K562 (cell line): ENCODE results near the gene CNGA3. TPM values are rescaled to one million over a fixed set of nuclear protein-coding genes. Genes with fewer than 3 reads are reported as not detected.

Experiments used
- ATAC-seq: fragments of 200-7000 bp; cut with Tn5 transposase; 3 replicates; pipeline ENCODE4 v1.9.1; 2020; ENCODE audit warnings: moderate library complexity
- BruUV-seq: library from RNA; stranded (reverse); fragments of 400-500 nt; replicated peaks from 2 replicates; lab custom pipeline; 2021; lab: Mats Ljungman, UMichigan
- CTCF ChIA-PET: fragments of 300-600 bp; formaldehyde crosslinking; extraction: SDS; loops from one replicate; lab custom pipeline; 2021; ENCODE audit warnings: low intra/inter-chr PET ratio; lab: Yijun Ruan, JAX
- POLR2A ChIA-PET: fragments of 300-600, 350-650 bp; sonication (Branson Sonifier 250); formaldehyde crosslinking; extraction: SDS; loops from one replicate; lab custom pipeline; 2021; ENCODE audit warnings: antibody characterized with exemption, inconsistent platforms; lab: Yijun Ruan, JAX
- DNase-seq, 4 experiments: peaks; one replicate each; pipeline versions ENCODE4 v3.0.0 to v3.0.0-alpha.2; 2011 to 2018; ENCODE audit warnings: low spot score in 3 of 4, mixed read lengths in 3 of 4; ENCODE audit errors: extremely low read depth in 1 of 4
- FAIRE-seq: peaks from 2 replicates; lab custom pipeline; 2011; peaks lifted over from hg19 to GRCh38; lab: Jason Lieb, UNC
- H2AFZ ChIP-seq: 2 replicates; pipeline ENCODE4 v1.6.0; 2011; ENCODE audit warnings: low read depth, low read length, control low read depth, inconsistent platforms
- H3K27ac ChIP-seq: fragments of 200-600 bp; 3 replicates; pipeline ENCODE4 v1.8.0; 2011; ENCODE audit warnings: low read depth, mild to moderate bottlenecking, control low read depth, inconsistent platforms, low read length, moderate library complexity, mixed read lengths; ENCODE audit errors: extremely low read depth
- H3K27me3 ChIP-seq, 2 experiments: fragments of 300-600 bp in 1 of 2; 2 replicates in 1 of 2; 3 replicates in 1 of 2; pipeline versions ENCODE4 v1.6.0 to v1.8.0; 2011; ENCODE audit warnings: inconsistent platforms in 2 of 2, low read length in 2 of 2, mild to moderate bottlenecking in 1 of 2, mixed read lengths in 1 of 2, moderate library complexity in 1 of 2; ENCODE audit not compliant: control insufficient read depth in 2 of 2, insufficient read depth in 2 of 2
- H3K36me3 ChIP-seq: fragments of 300-600 bp; 3 replicates; pipeline ENCODE4 v1.8.0; 2011; ENCODE audit warnings: mild to moderate bottlenecking, low read length, inconsistent platforms; ENCODE audit not compliant: control insufficient read depth, insufficient read depth
- H3K4me1 ChIP-seq, 2 experiments: fragments of 200-600 bp in 1 of 2; replicated peaks in 1 of 2; 2 replicates in 1 of 2; 3 replicates in 1 of 2; pipeline versions ENCODE4 v1.5.1 to v1.8.0; 2011; ENCODE audit warnings: inconsistent platforms in 2 of 2, low read length in 2 of 2, mild to moderate bottlenecking in 1 of 2, mixed read lengths in 1 of 2, moderate library complexity in 1 of 2; ENCODE audit not compliant: control insufficient read depth in 2 of 2, insufficient read depth in 2 of 2
- H3K4me2 ChIP-seq: 2 replicates; pipeline ENCODE4 v1.6.1; 2011; ENCODE audit warnings: low read length, control low read depth, inconsistent platforms, mixed read lengths; ENCODE audit not compliant: insufficient read depth
- H3K4me3 ChIP-seq: fragments of 200-600 bp; sonication (generic), shearing (Covaris generic); 2 replicates; pipeline ENCODE4 v1.5.1; 2016; ENCODE audit warnings: control low read depth, inconsistent platforms
- H3K79me2 ChIP-seq: fragments of 200-600 bp; 3 replicates; pipeline ENCODE4 v1.8.0; 2011; ENCODE audit warnings: low read length, inconsistent platforms; ENCODE audit not compliant: control insufficient read depth, insufficient read depth
- H3K9ac ChIP-seq, 2 experiments: 2 replicates each; pipeline versions ENCODE4 v1.6.0 to v1.6.1; 2011; ENCODE audit warnings: low read depth in 2 of 2, low read length in 2 of 2, control low read depth in 1 of 2, inconsistent platforms in 1 of 2, mild to moderate bottlenecking in 1 of 2, mixed read lengths in 1 of 2; ENCODE audit not compliant: insufficient read depth in 1 of 2
- H3K9me1 ChIP-seq: one replicate; pipeline ENCODE4 v1.6.0; 2011; ENCODE audit warnings: inconsistent platforms, mild to moderate bottlenecking, low read length, moderate library complexity; ENCODE audit not compliant: control insufficient read depth, insufficient read depth
- H3K9me3 ChIP-seq: replicated peaks from 2 replicates; pipeline ENCODE4 v1.5.1; 2011; ENCODE audit warnings: low read depth, low read length, inconsistent platforms; ENCODE audit not compliant: control insufficient read depth, insufficient read depth
- H4K20me1 ChIP-seq: replicated peaks from 2 replicates; pipeline ENCODE4 v1.6.1; 2011; ENCODE audit warnings: low read length, inconsistent platforms, mixed read lengths; ENCODE audit not compliant: control insufficient read depth, insufficient read depth
- CSDE1 ChIP-seq, 2 experiments: fragments of 450-650 bp; IDR thresholded peaks; 2 replicates each; pipeline ENCODE4 v1.6.1; 2016; ENCODE audit warnings: mild to moderate bottlenecking in 1 of 2
- CTCF ChIP-seq, 3 experiments: IDR thresholded peaks in 2 of 3; conservative IDR thresholded peaks in 1 of 3; 2 replicates each; pipeline ENCODE4 v1.5.1; 2011 to 2012; ENCODE audit warnings: low read length in 3 of 3, mild to moderate bottlenecking in 3 of 3, control low read depth in 2 of 3, improper control_type of control experiment in 1 of 3, inconsistent platforms in 1 of 3, low read depth in 1 of 3, mixed read lengths in 1 of 3, moderate library complexity in 1 of 3; ENCODE audit not compliant: insufficient read depth in 2 of 3
- CTCFL ChIP-seq: IDR thresholded peaks from 2 replicates; pipeline ENCODE4 v1.6.1; 2011; ENCODE audit warnings: borderline replicate concordance, low read depth, mild to moderate bottlenecking, moderate library complexity, low read length; ENCODE audit not compliant: insufficient read depth, poor library complexity, severe bottlenecking
- DNMT1 ChIP-seq: fragments of 450-650 bp; IDR thresholded peaks from 2 replicates; pipeline ENCODE4 v1.6.1; 2016; ENCODE audit warnings: antibody characterized with exemption, mild to moderate bottlenecking
- GTF2B ChIP-seq: IDR thresholded peaks from 2 replicates; pipeline ENCODE4 v1.6.1; 2011; ENCODE audit not compliant: insufficient read length; ENCODE audit errors: extremely low read depth
- MIER1 ChIP-seq: fragments of 450-650 bp; IDR thresholded peaks from 2 replicates; pipeline ENCODE4 v1.6.1; 2016; ENCODE audit warnings: antibody characterized with exemption, mild to moderate bottlenecking, low read depth
- NFATC3 ChIP-seq: fragments of 450-650 bp; IDR thresholded peaks from 2 replicates; pipeline ENCODE4 v1.6.1; 2017; ENCODE audit warnings: mild to moderate bottlenecking
- RB1 ChIP-seq: fragments of 450-650 bp; IDR thresholded peaks from 2 replicates; pipeline ENCODE4 v1.6.1; 2017; ENCODE audit warnings: low read depth, mild to moderate bottlenecking
- SMAD4 ChIP-seq: fragments of 250-450 bp; sonication (Bioruptor Pico); conservative IDR thresholded peaks from 2 replicates; pipeline ENCODE4 v1.8.0; 2021; ENCODE audit warnings: inconsistent platforms, mild to moderate bottlenecking, moderate library complexity
- SMC3 ChIP-seq: conservative IDR thresholded peaks from 2 replicates; pipeline ENCODE4 v1.6.1; 2011; ENCODE audit warnings: low read depth, low read length, improper control_type of control experiment; ENCODE audit not compliant: insufficient read depth
- ZC3H4 ChIP-seq: sonication (generic); formaldehyde crosslinking; IDR thresholded peaks from 2 replicates; pipeline ENCODE4 v1.9.0; 2021; ENCODE audit warnings: missing genetic modification reagents, borderline replicate concordance
- ZHX1 ChIP-seq: fragments of 150-350 bp; conservative IDR thresholded peaks from 2 replicates; pipeline ENCODE4 v1.6.1; 2014; ENCODE audit warnings: low read length
- ZNF3 ChIP-seq: fragments of 250-450 bp; sonication (Bioruptor Pico); IDR thresholded peaks from 2 replicates; pipeline ENCODE4 v1.5.0; 2021; ENCODE audit warnings: mild to moderate bottlenecking, moderate library complexity
- WGBS: fragments of 100-300 bp; shearing (Covaris generic); methylation state at CpG from one replicate; pipeline ENCODE4 v1.1.6; 2016; ENCODE audit warnings: low coverage, mixed read lengths; ENCODE audit not compliant: insufficient coverage; ENCODE audit errors: missing lambda C conversion rate; 5-methylcytosine and 5-hydroxymethylcytosine counted together
- in situ Hi-C: fragments of 300-500 bp; cut with MboI; formaldehyde crosslinking; loops from 4 replicates; pipeline ENCODE4 v1.15.0; 2018; ENCODE audit warnings: inconsistent platforms, mixed read lengths
- intact Hi-C: fragments of 100-400 bp; cut with micrococcal nuclease; formaldehyde crosslinking; loops from 2 replicates; pipeline ENCODE4 v1.14.2; 2022
- polyA plus RNA-seq, 8 experiments: library from polyadenylated mRNA; depleted of rRNA in 4 of 8; stranded (reverse) in 5 of 8; unstranded in 3 of 8; fragments of >200 nt; fragmentation: Nextera tagmentation in 2 of 8; fragmentation: Illumina TruSeq in 1 of 8; extraction: Ambion mirVana in 2 of 8; extraction: Trizol in 1 of 8; gene quantifications; 2 replicates each; pipeline versions ENCODE4 v1.2.1 to v1.2.3, GENCODE V29; 2011 to 2014; ENCODE audit warnings: inconsistent platforms in 1 of 8, missing spikeins in 1 of 8
- total RNA-seq, 7 experiments: library from RNA; depleted of rRNA in 6 of 7; stranded (reverse); fragments of >200 nt in 6 of 7; fragmentation: Illumina TruSeq in 2 of 7; extraction: Trizol in 2 of 7; gene quantifications; 2 replicates each; pipeline versions ENCODE4 v1.2.1 to v1.2.3, GENCODE V29; 2011 to 2021; ENCODE audit warnings: low replicate concordance in 1 of 7

CNGA3 gene
- total and polyA plus RNA-seq, 9 of the 15 experiments (the other 6 are each of a cell fraction or from before 2014, with no cell fraction given): not detected

- peak; percentile 78 for ATAC-seq
- ChIA-PET CTCF (interaction anchor here (0.7 to 0.9 kb wide), 2 partner anchors 206 to 505 kb away, joined by 3 read pairs; no protein-coding TSS in a partner anchor), POLR2A (no interaction called here)
- Histone ChIP-seq H3K27ac (no peak overlapping the region), H3K9me3 (no peaks in the 10 kb centered on the region), H3K4me1 (peaks cover 0 to 5% of the 10 kb centered on the region in 2 experiments; a peak in 1 of 5 replicates), H3K9me1 (no peaks in the 10 kb centered on the region), H3K4me2 (0 out of 2 replicates have a peak overlapping the region, but pooled peaks have one; percentile 23), H4K20me1 (no peaks in the 10 kb centered on the region), H3K27me3 (peaks cover 16 to 43% of the 10 kb centered on the region in 2 experiments; a peak in 4 of 5 replicates), H3K79me2 (no peaks in the 10 kb centered on the region), H3K9ac (no peak overlapping the region), H3K36me3 (no peaks in the 10 kb centered on the region), H3K4me3 (no peak overlapping the region), H2AFZ (no peak overlapping the region)
- WGBS: 2% methylated on average over 32 of the region's 33 CpGs
- intact Hi-C loops: loop anchor here (5.0 kb wide), 1 partner anchor 75 kb away; no protein-coding TSS in a partner anchor
- BruUV-seq: no TSS peak
- in situ Hi-C loops: no loop called here
- FAIRE-seq: no peak
- DNase-seq: peak; percentile 25 to 47 (median 36)
- TF ChIP-seq CTCF (IDR thresholded peaks at IDR 0.05 in 2 of 3, conservative IDR thresholded peaks at IDR 0.05 in 1 of 3; ENCODE audit: insufficient read depth in 2 of 3, low read depth in 1 of 3, low read length in 3 of 3) (peak; percentile 48 to 61 (median 58)), MIER1 (no peak), ZC3H4 (CRISPR knock-in tag) (no peak), SMAD4 (CRISPR knock-in tag) (no peak), NFATC3 (no peak), CSDE1 (IDR thresholded peaks at IDR 0.05) (no peak), SMC3 (peak; percentile 41; the same call in 1 of the 2 replicates), ZHX1 (no peak), RB1 (peak; percentile 12; the same call in 1 of the 2 replicates), ZNF3 (CRISPR knock-in tag) (no peak), DNMT1 (no peak), GTF2B (no peak), CTCFL (peak; percentile 82)
Observed at GRCh38 chr2:98311771-98312545, 34.3 kb upstream of the CNGA3 start.
